Neural cell (in vitro differentiated cells): Measurements from ENCODE around the gene MUL1. TPM values are rescaled to one million over a fixed set of nuclear protein-coding genes. Genes with fewer than 3 reads are reported as not detected.

ENCODE experiments used
- H2AFZ ChIP-seq: fragments of 200-600, 300-800 bp; sonication (generic), shearing (Covaris generic); 2 replicates; pipeline ENCODE4 v1.6.0; 2014; ENCODE audit warnings: low read depth, mild to moderate bottlenecking, antibody characterized with exemption, low read length, moderate library complexity
- H3F3A ChIP-seq: fragments of 200-600 bp; shearing (Covaris generic); 2 replicates; pipeline ENCODE4 v1.6.1; 2016; ENCODE audit warnings: mild to moderate bottlenecking, moderate library complexity, mixed read lengths, antibody characterized with exemption, low read length; ENCODE audit not compliant: insufficient read depth, poor library complexity, severe bottlenecking
- H3K27ac ChIP-seq: fragments of 200-600, 300-800 bp; sonication (generic), shearing (Covaris generic); 2 replicates; pipeline ENCODE4 v1.5.1; 2014; ENCODE audit warnings: mild to moderate bottlenecking, low read length, moderate library complexity
- H3K27me3 ChIP-seq: fragments of 300-800, 200-600 bp; sonication (generic), shearing (Covaris generic); 2 replicates; pipeline ENCODE4 v1.6.0; 2014; ENCODE audit warnings: mild to moderate bottlenecking, low read depth, low read length, moderate library complexity; ENCODE audit not compliant: insufficient read depth
- H3K36me3 ChIP-seq: fragments of 300-800, 200-600 bp; sonication (generic), shearing (Covaris generic); 2 replicates; pipeline ENCODE4 v1.5.1; 2014; ENCODE audit warnings: mild to moderate bottlenecking, antibody characterized with exemption, low read length, moderate library complexity; ENCODE audit not compliant: insufficient read depth
- H3K4me2 ChIP-seq: fragments of 300-800, 200-600 bp; sonication (generic), shearing (Covaris generic); 2 replicates; pipeline ENCODE4 v1.6.0; 2014; ENCODE audit warnings: mild to moderate bottlenecking, low read length
- H3K4me3 ChIP-seq: fragments of 300-800, 200-600 bp; sonication (generic), shearing (Covaris generic); 2 replicates; pipeline ENCODE4 v1.5.1; 2014; ENCODE audit warnings: mild to moderate bottlenecking, low read length, moderate library complexity
- H3K79me2 ChIP-seq: fragments of 200-600 bp; shearing (Covaris generic); replicated peaks from 2 replicates; pipeline ENCODE4 v1.6.0; 2014; ENCODE audit warnings: mild to moderate bottlenecking, low read length, moderate library complexity; ENCODE audit not compliant: insufficient read depth
- H3K9ac ChIP-seq: fragments of 300-800, 200-600 bp; sonication (generic), shearing (Covaris generic); 2 replicates; pipeline ENCODE4 v1.6.1; 2016; ENCODE audit warnings: mild to moderate bottlenecking, low read length, mixed read lengths
- H3K9me2 ChIP-seq: fragments of 200-600 bp; shearing (Covaris generic); 2 replicates; pipeline ENCODE4 v1.6.1; 2016; ENCODE audit warnings: mild to moderate bottlenecking, low read length, mixed read lengths; ENCODE audit not compliant: insufficient read depth
- H3K9me3 ChIP-seq: fragments of 200-600, 300-800 bp; sonication (generic), shearing (Covaris generic); 2 replicates; pipeline ENCODE4 v1.6.1; 2016; ENCODE audit warnings: mild to moderate bottlenecking, mixed run types, low read length, moderate library complexity, mixed read lengths
- H4K20me1 ChIP-seq: fragments of 200-600 bp; shearing (Covaris generic); 2 replicates; pipeline ENCODE4 v1.6.1; 2016; ENCODE audit warnings: mild to moderate bottlenecking, mixed run types; ENCODE audit not compliant: insufficient read depth
- EP300 ChIP-seq: fragments of 450-650 bp; conservative IDR thresholded peaks from 2 replicates; pipeline ENCODE4 v1.6.1; 2014; ENCODE audit warnings: antibody characterized with exemption, mild to moderate bottlenecking, moderate library complexity; ENCODE audit not compliant: poor library complexity, severe bottlenecking
- EZH2 ChIP-seq: fragments of 200-600, 300-800 bp; shearing (Covaris generic), sonication (generic); IDR thresholded peaks from 2 replicates; pipeline ENCODE4 v1.6.1; 2014; ENCODE audit warnings: antibody characterized with exemption, low read length, borderline replicate concordance, mild to moderate bottlenecking; ENCODE audit not compliant: insufficient read depth, poor library complexity, severe bottlenecking
- MXI1 ChIP-seq: fragments of 450-650 bp; conservative IDR thresholded peaks from 2 replicates; pipeline ENCODE4 v1.6.1; 2014; ENCODE audit warnings: antibody characterized with exemption, mild to moderate bottlenecking; ENCODE audit not compliant: poor library complexity, severe bottlenecking
- POLR2AphosphoS5 ChIP-seq: IDR thresholded peaks from 2 replicates; pipeline ENCODE4 v1.6.1; 2012
- RAD21 ChIP-seq: fragments of 450-650 bp; conservative IDR thresholded peaks from 2 replicates; pipeline ENCODE4 v1.6.1; 2014; ENCODE audit warnings: antibody characterized with exemption, mild to moderate bottlenecking, moderate library complexity
- REST ChIP-seq: IDR thresholded peaks from 2 replicates; pipeline ENCODE4 v1.6.1; 2012; ENCODE audit warnings: borderline replicate concordance
- SMC3 ChIP-seq: fragments of 450-650 bp; conservative IDR thresholded peaks from 2 replicates; pipeline ENCODE4 v1.6.1; 2014; ENCODE audit warnings: antibody characterized with exemption, mild to moderate bottlenecking, moderate library complexity; ENCODE audit not compliant: poor library complexity
- TAF1 ChIP-seq: IDR thresholded peaks from 2 replicates; pipeline ENCODE4 v1.6.1; 2012; ENCODE audit warnings: low read depth
- polyA plus RNA-seq: library from polyadenylated mRNA; depleted of rRNA; stranded (reverse); fragments of >200 nt; gene quantifications from 2 replicates; pipeline ENCODE4 v1.2.3, GENCODE V29; 2014
- TF ChIP-seq, protein P1 (sequence below): fragments of 450-650 bp; IDR thresholded peaks from 2 replicates; pipeline ENCODE4 v1.5.1; 2014; ENCODE audit warnings: antibody characterized with exemption, mild to moderate bottlenecking, moderate library complexity; ENCODE audit not compliant: poor library complexity, severe bottlenecking

The MUL1 gene
- polyA plus RNA-seq, 1 donor from 2014 or later: 13.5 TPM

DNA sequence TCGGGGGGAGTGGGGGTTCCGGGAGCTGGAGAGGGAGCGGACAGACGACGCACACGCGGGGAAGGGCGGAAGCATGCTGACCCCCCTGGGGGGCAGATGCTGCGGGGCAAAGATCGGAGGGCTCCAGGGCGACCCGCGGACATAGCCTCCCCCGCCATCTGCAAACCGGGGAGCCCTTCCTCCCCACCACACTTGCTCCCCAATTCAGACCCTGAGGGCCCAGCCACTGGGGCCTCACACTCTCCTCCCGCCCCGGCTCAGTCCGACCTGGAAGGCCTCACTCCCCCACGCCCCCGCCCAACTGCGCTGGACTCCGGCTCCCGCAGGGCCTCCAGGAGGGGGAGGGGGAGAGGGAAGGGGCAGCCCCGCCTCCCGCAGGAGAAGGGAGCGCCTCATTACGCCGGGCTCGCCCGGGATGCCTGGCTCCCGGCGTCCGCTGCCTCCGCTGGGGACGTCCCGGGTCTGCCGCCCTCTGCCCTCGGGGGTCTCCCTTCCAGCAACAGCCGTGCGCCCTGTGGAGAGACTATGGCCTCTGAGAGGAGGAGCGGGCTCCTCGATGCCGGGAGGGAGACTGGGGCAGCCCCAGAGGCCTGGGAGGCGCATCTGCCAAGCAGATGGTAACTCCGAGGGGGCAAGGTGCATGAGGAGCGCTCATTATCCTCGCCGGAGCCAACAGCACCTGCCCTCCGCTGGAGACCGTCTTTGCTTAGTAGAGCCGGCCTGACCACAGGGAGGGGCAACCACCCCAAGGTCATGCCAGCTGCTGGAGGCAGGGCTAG is 21.3 kb downstream of the MUL1 start:
- H3K9ac ChIP-seq: peak overlapping the region; percentile 99
- TF ChIP-seq TAF1 (no peak), MXI1 (peak; percentile 11), REST (no peak), EZH2 (no peak)
- TF ChIP-seq, protein P1, sequence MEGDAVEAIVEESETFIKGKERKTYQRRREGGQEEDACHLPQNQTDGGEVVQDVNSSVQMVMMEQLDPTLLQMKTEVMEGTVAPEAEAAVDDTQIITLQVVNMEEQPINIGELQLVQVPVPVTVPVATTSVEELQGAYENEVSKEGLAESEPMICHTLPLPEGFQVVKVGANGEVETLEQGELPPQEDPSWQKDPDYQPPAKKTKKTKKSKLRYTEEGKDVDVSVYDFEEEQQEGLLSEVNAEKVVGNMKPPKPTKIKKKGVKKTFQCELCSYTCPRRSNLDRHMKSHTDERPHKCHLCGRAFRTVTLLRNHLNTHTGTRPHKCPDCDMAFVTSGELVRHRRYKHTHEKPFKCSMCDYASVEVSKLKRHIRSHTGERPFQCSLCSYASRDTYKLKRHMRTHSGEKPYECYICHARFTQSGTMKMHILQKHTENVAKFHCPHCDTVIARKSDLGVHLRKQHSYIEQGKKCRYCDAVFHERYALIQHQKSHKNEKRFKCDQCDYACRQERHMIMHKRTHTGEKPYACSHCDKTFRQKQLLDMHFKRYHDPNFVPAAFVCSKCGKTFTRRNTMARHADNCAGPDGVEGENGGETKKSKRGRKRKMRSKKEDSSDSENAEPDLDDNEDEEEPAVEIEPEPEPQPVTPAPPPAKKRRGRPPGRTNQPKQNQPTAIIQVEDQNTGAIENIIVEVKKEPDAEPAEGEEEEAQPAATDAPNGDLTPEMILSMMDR: no peak
- peak overlapping the region; percentile 65 for H2AFZ ChIP-seq
- H3K27ac ChIP-seq: peak overlapping the region; percentile 98
- peak overlapping the region; percentile 68 for H3K4me2 ChIP-seq
- peaks cover 16% of the 10 kb centered on the region for H3K27me3 ChIP-seq
- no peaks in the 10 kb centered on the region for H3K36me3 ChIP-seq
- H3K79me2 ChIP-seq: peaks cover 29% of the 10 kb centered on the region
- no peaks in the 10 kb centered on the region for H3F3A ChIP-seq
- H3K9me3 ChIP-seq: no peaks in the 10 kb centered on the region
- no peaks in the 10 kb centered on the region for H4K20me1 ChIP-seq
- no peaks in the 10 kb centered on the region for H3K9me2 ChIP-seq
- H3K4me3 ChIP-seq: peak overlapping the region; percentile 82

DNA sequence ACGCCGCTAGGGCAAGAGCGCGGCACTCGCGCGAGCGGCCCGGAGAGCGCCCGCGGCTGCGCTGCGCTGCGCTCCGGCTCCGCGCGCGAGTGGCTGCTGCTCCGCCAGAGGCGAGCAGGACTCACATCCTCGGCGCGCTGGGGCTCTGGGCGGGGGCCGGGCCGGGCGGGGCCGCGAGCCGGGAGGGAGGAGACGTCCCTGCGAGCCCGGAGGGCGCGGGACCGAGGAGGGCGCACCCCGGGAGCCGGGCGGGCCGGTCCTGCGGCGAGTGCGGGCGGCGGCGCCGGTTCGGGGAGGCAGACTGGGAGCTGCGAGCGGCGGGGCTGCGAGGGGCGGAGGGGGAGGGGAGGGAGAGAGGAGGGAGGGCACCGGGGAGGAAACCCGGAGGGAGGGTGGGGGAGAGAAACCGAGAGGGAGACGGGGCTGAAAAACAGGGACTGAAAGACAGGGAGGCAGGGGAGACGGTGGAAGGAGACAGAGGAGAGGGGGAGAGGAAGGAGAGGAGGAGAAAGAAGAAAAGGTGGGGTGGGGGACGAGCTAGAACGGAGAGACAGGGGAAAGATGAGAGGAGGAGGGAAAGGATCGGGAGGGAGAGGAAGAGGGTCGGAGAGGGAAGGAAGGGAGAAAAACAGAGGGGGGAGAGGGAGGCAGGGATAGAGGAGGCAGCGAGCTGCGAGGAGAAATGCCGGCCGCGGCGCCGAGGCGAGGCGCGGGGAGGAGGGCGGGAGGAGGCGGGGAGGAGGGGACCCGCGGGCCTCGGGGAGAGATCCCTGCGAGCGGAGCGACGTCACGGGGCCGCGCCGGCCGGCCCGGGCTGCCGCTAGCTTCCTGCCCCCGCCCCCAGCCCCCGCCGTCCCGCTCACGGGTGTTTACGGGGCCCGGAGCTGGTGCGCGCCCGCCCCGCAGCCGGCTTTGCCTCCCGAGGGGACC is 22.2 kb downstream of the MUL1 start, which contains the start of gene CAMK2N1:
CAMK2N1 (minus strand) TSS at position 684 of the 930 bp plus-strand sequence. CDS start 831 bp downstream, outside the sequence.
- no peak for TF ChIP-seq TAF1
- TF ChIP-seq MXI1: peak; percentile 9
- TF ChIP-seq RAD21: no peak
- TF ChIP-seq SMC3: no peak
- peak; percentile 77 for TF ChIP-seq REST
- TF ChIP-seq EP300: no peak
- peak; percentile 77 for TF ChIP-seq POLR2AphosphoS5
- TF ChIP-seq EZH2: no peak
- H2AFZ ChIP-seq: peak within 1 kb of the TSS; percentile 73
- H3K27me3 ChIP-seq: peaks cover 16% of the 10 kb centered on the region
- H3K79me2 ChIP-seq: peaks cover 31% of the 10 kb centered on the region
- H3K9me2 ChIP-seq: no peaks in the 10 kb centered on the region
- H3K27ac ChIP-seq: peak within 1 kb of the TSS; percentile 98
- no peaks in the 10 kb centered on the region for H4K20me1 ChIP-seq
- peak within 1 kb of the TSS; percentile 98 for H3K4me3 ChIP-seq
- H3K9me3 ChIP-seq: no peaks in the 10 kb centered on the region
- H3K4me2 ChIP-seq: peak within 1 kb of the TSS; percentile 100
- no peaks in the 10 kb centered on the region for H3K36me3 ChIP-seq
- H3F3A ChIP-seq: no peaks in the 10 kb centered on the region
- peak within 1 kb of the TSS; percentile 99 for H3K9ac ChIP-seq
